SU-DHL-6 (cell line): Measurements from ENCODE around the gene SLC25A26.

ENCODE experiments used
- EZH2phosphoT487 ChIP-seq: fragments of 200-600 bp; sonication (generic), shearing (Covaris generic); conservative IDR thresholded peaks from 2 replicates; pipeline ENCODE4 v1.6.1; 2018; ENCODE audit warnings: mild to moderate bottlenecking, antibody characterized with exemption, low read length, moderate library complexity, mixed read lengths
- TF ChIP-seq, protein P1 (sequence below): fragments of 200-600 bp; sonication (generic); IDR thresholded peaks from one replicate; pipeline ENCODE4 v1.5.1; 2017; ENCODE audit warnings: antibody characterized with exemption, mild to moderate bottlenecking, low read length, moderate library complexity; ENCODE audit not compliant: insufficient read depth, poor library complexity, severe bottlenecking

- TF ChIP-seq, protein P1, sequence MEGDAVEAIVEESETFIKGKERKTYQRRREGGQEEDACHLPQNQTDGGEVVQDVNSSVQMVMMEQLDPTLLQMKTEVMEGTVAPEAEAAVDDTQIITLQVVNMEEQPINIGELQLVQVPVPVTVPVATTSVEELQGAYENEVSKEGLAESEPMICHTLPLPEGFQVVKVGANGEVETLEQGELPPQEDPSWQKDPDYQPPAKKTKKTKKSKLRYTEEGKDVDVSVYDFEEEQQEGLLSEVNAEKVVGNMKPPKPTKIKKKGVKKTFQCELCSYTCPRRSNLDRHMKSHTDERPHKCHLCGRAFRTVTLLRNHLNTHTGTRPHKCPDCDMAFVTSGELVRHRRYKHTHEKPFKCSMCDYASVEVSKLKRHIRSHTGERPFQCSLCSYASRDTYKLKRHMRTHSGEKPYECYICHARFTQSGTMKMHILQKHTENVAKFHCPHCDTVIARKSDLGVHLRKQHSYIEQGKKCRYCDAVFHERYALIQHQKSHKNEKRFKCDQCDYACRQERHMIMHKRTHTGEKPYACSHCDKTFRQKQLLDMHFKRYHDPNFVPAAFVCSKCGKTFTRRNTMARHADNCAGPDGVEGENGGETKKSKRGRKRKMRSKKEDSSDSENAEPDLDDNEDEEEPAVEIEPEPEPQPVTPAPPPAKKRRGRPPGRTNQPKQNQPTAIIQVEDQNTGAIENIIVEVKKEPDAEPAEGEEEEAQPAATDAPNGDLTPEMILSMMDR = no peak
- TF ChIP-seq EZH2phosphoT487 = no peak
Measured at GRCh38 chr3:66335671-66336070, 114.9 kb downstream of the SLC25A26 start.
